ENCODE measurements around the gene CACNG6. TPM values are rescaled to one million over a fixed set of nuclear protein-coding genes. Genes with fewer than 3 reads are reported as not detected.
A peak's percentile ranks its signal among the peaks of the same experiment; 100 is the strongest.

CACNG6 gene
- total and polyA plus RNA-seq, 12 donors: not detected

GRCh38 chr19:54042989-54043388 lies 51.6 kb downstream of the CACNG6 start:
- 79 to 83% methylated on average over 3 of the region's 3 CpGs for WGBS, 2 donors
- H3K27me3 ChIP-seq: peaks cover 0 to 54% (median 28%) of the 10 kb centered on the region in 7 donors
- no peak for TF ChIP-seq CTCF (IDR thresholded peaks at IDR 0.05)
- H3K36me3 ChIP-seq: no peaks in the 10 kb centered on the region
- H3K4me1 ChIP-seq: peaks cover 0 to 9% (median 0%) of the 10 kb centered on the region in 9 donors
- peaks cover 0 to 3% (median 0%) of the 10 kb centered on the region in 11 donors for H3K9me3 ChIP-seq
- ATAC-seq (no peak), DNase-seq (no peak)
- no peak overlapping the region for H3K4me3 ChIP-seq
- no peak overlapping the region for H3K27ac ChIP-seq
- intact Hi-C loops (cut with DNase I): no loop called here

GRCh38 chr19:54045771-54046170 lies 54.3 kb downstream of the CACNG6 start:
- DNase-seq (no peak), ATAC-seq (no peak)
- peaks cover 0 to 17% (median 0%) of the 10 kb centered on the region in 9 donors for H3K4me1 ChIP-seq
- peaks cover 0 to 14% (median 0%) of the 10 kb centered on the region in 11 donors for H3K9me3 ChIP-seq
- intact Hi-C loops (cut with DNase I): no loop called here
- H3K4me3 ChIP-seq: no peak overlapping the region
- peaks cover 0 to 53% (median 40%) of the 10 kb centered on the region in 7 donors for H3K27me3 ChIP-seq
- WGBS, 2 donors: 82 to 86% methylated on average over 2 of the region's 2 CpGs
- H3K27ac ChIP-seq: no peak overlapping the region
- no peak for TF ChIP-seq CTCF (IDR thresholded peaks at IDR 0.05)
- no peaks in the 10 kb centered on the region for H3K36me3 ChIP-seq

GRCh38 chr19:54047616-54048015 lies 56.2 kb downstream of the CACNG6 start:
- TF ChIP-seq CTCF (IDR thresholded peaks at IDR 0.05): no peak
- peaks cover 0 to 17% (median 0%) of the 10 kb centered on the region in 9 donors for H3K4me1 ChIP-seq
- peaks cover 0 to 14% (median 0%) of the 10 kb centered on the region in 11 donors for H3K9me3 ChIP-seq
- H3K27me3 ChIP-seq: peaks cover 0 to 59% (median 40%) of the 10 kb centered on the region in 7 donors
- no peak overlapping the region for H3K4me3 ChIP-seq
- peak overlapping the region in 1 of 10 donors; percentile 41 for H3K27ac ChIP-seq
- no peak for ATAC-seq
- intact Hi-C loops (cut with DNase I): no loop called here
- no peak for DNase-seq
- no peaks in the 10 kb centered on the region for H3K36me3 ChIP-seq
- 80 to 85% methylated on average over 4 of the region's 4 CpGs for WGBS, 2 donors

Other genes with a start within 250 kb of the CACNG6 start
- gene NLRP12, start 167.3 kb upstream of the CACNG6 start, total RNA-seq: 1 to 10 TPM in 1 of 10 donors, under 1 TPM in 8, not detected in 1; 0.11 to 1.0 (median 0.28) TPM
- under 1 TPM; 0.07 to 0.17 TPM for gene NLRP12, start 167.3 kb upstream of the CACNG6 start, polyA plus RNA-seq
- 100 to 1,000 TPM in 9 of 10 donors, 10 to 100 TPM in 1; 87.4 to 265 (median 135) TPM for gene MYADM, start 123.8 kb upstream of the CACNG6 start, total RNA-seq
- gene MYADM, start 123.8 kb upstream of the CACNG6 start, polyA plus RNA-seq: 10 to 100 TPM; 53.7 to 97.1 TPM
- gene PRKCG, start 109.4 kb upstream of the CACNG6 start, total RNA-seq: not detected
- under 1 TPM in 1 of 2 donors, not detected in 1; 0.07 TPM for gene PRKCG, start 109.4 kb upstream of the CACNG6 start, polyA plus RNA-seq
- gene CACNG7, start 82.4 kb upstream of the CACNG6 start, total RNA-seq: not detected
- not detected for gene CACNG7, start 82.4 kb upstream of the CACNG6 start, polyA plus RNA-seq
- under 1 TPM in 9 of 10 donors, not detected in 1; 0.07 to 0.31 (median 0.14) TPM for gene CACNG8, start 28.7 kb upstream of the CACNG6 start, total RNA-seq
- gene CACNG8, start 28.7 kb upstream of the CACNG6 start, polyA plus RNA-seq: under 1 TPM; 0.03 to 0.22 TPM
- gene VSTM1, start 72.3 kb downstream of the CACNG6 start, total RNA-seq: under 1 TPM in 2 of 10 donors, not detected in 8; 0.33 to 0.60 TPM
- not detected for gene VSTM1, start 72.3 kb downstream of the CACNG6 start, polyA plus RNA-seq
- gene TARM1, start 89.7 kb downstream of the CACNG6 start, total RNA-seq: not detected
- gene TARM1, start 89.7 kb downstream of the CACNG6 start, polyA plus RNA-seq: not detected
- 1 to 10 TPM in 3 of 10 donors, under 1 TPM in 6, not detected in 1; 0.23 to 5.3 (median 0.40) TPM for gene OSCAR, start 109.2 kb downstream of the CACNG6 start, total RNA-seq
- gene OSCAR, start 109.2 kb downstream of the CACNG6 start, polyA plus RNA-seq: 1 to 10 TPM in 1 of 2 donors, under 1 TPM in 1; 0.22 to 1.0 TPM
- gene NDUFA3, start 111.2 kb downstream of the CACNG6 start, total RNA-seq: 100 to 1,000 TPM; 239 to 518 (median 360) TPM
- gene NDUFA3, start 111.2 kb downstream of the CACNG6 start, polyA plus RNA-seq: 1,000 to 10,000 TPM in 1 of 2 donors, 100 to 1,000 TPM in 1; 335 to 3,395 TPM
- 10 to 100 TPM; 11.0 to 16.8 (median 12.9) TPM for gene TFPT, start 124.0 kb downstream of the CACNG6 start, total RNA-seq
- 10 to 100 TPM; 26.0 to 33.8 TPM for gene TFPT, start 124.0 kb downstream of the CACNG6 start, polyA plus RNA-seq
- 10 to 100 TPM; 35.9 to 46.4 (median 43.0) TPM for gene PRPF31, start 124.1 kb downstream of the CACNG6 start, total RNA-seq
- gene PRPF31, start 124.1 kb downstream of the CACNG6 start, polyA plus RNA-seq: 10 to 100 TPM; 52.1 to 52.8 TPM
- 10 to 100 TPM; 16.0 to 25.9 (median 20.9) TPM for gene CNOT3, start 146.1 kb downstream of the CACNG6 start, total RNA-seq
- 10 to 100 TPM; 14.5 to 27.8 TPM for gene CNOT3, start 146.1 kb downstream of the CACNG6 start, polyA plus RNA-seq
- gene LENG1, start 168.1 kb downstream of the CACNG6 start, total RNA-seq: 1 to 10 TPM; 5.4 to 8.4 (median 6.9) TPM
- 10 to 100 TPM; 14.6 to 16.9 TPM for gene LENG1, start 168.1 kb downstream of the CACNG6 start, polyA plus RNA-seq
- 1 to 10 TPM in 9 of 10 donors, under 1 TPM in 1; 0.59 to 5.5 (median 2.1) TPM for gene TMC4, start 181.5 kb downstream of the CACNG6 start, total RNA-seq
- 10 to 100 TPM in 1 of 2 donors, 1 to 10 TPM in 1; 1.6 to 11.6 TPM for gene TMC4, start 181.5 kb downstream of the CACNG6 start, polyA plus RNA-seq
- 10 to 100 TPM; 12.3 to 29.4 (median 15.5) TPM for gene MBOAT7, start 197.9 kb downstream of the CACNG6 start, total RNA-seq
- gene MBOAT7, start 197.9 kb downstream of the CACNG6 start, polyA plus RNA-seq: 10 to 100 TPM in 1 of 2 donors, 1 to 10 TPM in 1; 7.7 to 17.0 TPM
- 10 to 100 TPM; 12.1 to 24.0 (median 19.3) TPM for gene TSEN34, start 199.7 kb downstream of the CACNG6 start, total RNA-seq
- 10 to 100 TPM in 1 of 2 donors, 1 to 10 TPM in 1; 5.6 to 38.0 TPM for gene TSEN34, start 199.7 kb downstream of the CACNG6 start, polyA plus RNA-seq
- gene RPS9, start 209.2 kb downstream of the CACNG6 start, total RNA-seq: 100 to 1,000 TPM; 550 to 734 (median 603) TPM
- 1,000 to 10,000 TPM; 1,335 to 2,571 TPM for gene RPS9, start 209.2 kb downstream of the CACNG6 start, polyA plus RNA-seq
- gene LILRB3, start 231.4 kb downstream of the CACNG6 start, total RNA-seq: 10 to 100 TPM in 1 of 10 donors, 1 to 10 TPM in 6, under 1 TPM in 3; 0.71 to 18.3 (median 2.0) TPM
- gene LILRB3, start 231.4 kb downstream of the CACNG6 start, polyA plus RNA-seq: 1 to 10 TPM; 2.5 TPM

Measured in heart right ventricle (tissue), 16 donors.